HepG2 (cell line): ENCODE measurements around the gene CDT1. TPM values are rescaled to one million over a fixed set of nuclear protein-coding genes. Genes with fewer than 3 reads are reported as not detected.

Experiments
- FUBP1 ChIP-seq: sonication (generic); formaldehyde crosslinking; IDR thresholded peaks from 2 replicates; pipeline ENCODE4 v1.5.1; 2020; ENCODE audit warnings: missing genetic modification reagents, mild to moderate bottlenecking, borderline replicate concordance
- IRF1 ChIP-seq: sonication (generic); formaldehyde crosslinking; IDR thresholded peaks from 2 replicates; pipeline ENCODE4 v1.4.0; 2020; ENCODE audit warnings: low read depth, mild to moderate bottlenecking, missing genetic modification reagents
- MLX ChIP-seq: IDR thresholded peaks from 2 replicates; pipeline ENCODE4 v1.6.1; 2016
- PATZ1 ChIP-seq: sonication (generic); formaldehyde crosslinking; IDR thresholded peaks from 2 replicates; pipeline ENCODE4 v1.4.0; 2020; ENCODE audit warnings: missing genetic modification reagents
- PLSCR1 ChIP-seq: sonication (generic); formaldehyde crosslinking; IDR thresholded peaks from 2 replicates; pipeline ENCODE4 v1.5.0; 2020; ENCODE audit warnings: missing genetic modification reagents, mild to moderate bottlenecking, borderline replicate concordance
- RERE ChIP-seq: IDR thresholded peaks from 2 replicates; pipeline ENCODE4 v1.6.1; 2016; ENCODE audit warnings: low read depth, missing genetic modification reagents, missing compliant biosample characterization
- SIN3A ChIP-seq: IDR thresholded peaks from 2 replicates; pipeline ENCODE4 v1.6.1; 2011; ENCODE audit warnings: low read depth, mild to moderate bottlenecking, control low read depth, low read length, borderline replicate concordance
- SOX6 ChIP-seq, 2 experiments: fragments of 450-650 bp in 1 of 2; sonication (generic) in 1 of 2; formaldehyde crosslinking in 1 of 2; IDR thresholded peaks; 2 replicates each; pipeline versions ENCODE4 v1.4.0 to v1.6.1; 2017 to 2020; ENCODE audit warnings: antibody characterized with exemption in 1 of 2, mild to moderate bottlenecking in 1 of 2, missing genetic modification reagents in 1 of 2
- SRF ChIP-seq: IDR thresholded peaks from 2 replicates; pipeline ENCODE4 v1.6.1; 2011; ENCODE audit warnings: mild to moderate bottlenecking, low read depth, low read length, moderate library complexity
- ZMAT5 ChIP-seq: sonication (generic); formaldehyde crosslinking; IDR thresholded peaks from 2 replicates; pipeline ENCODE4 v1.5.0; 2020; ENCODE audit warnings: mild to moderate bottlenecking, low read depth, missing genetic modification reagents, borderline replicate concordance
- ZNF30 ChIP-seq: sonication (generic); formaldehyde crosslinking; IDR thresholded peaks from 2 replicates; pipeline ENCODE4 v1.5.0; 2020; ENCODE audit warnings: mild to moderate bottlenecking, missing genetic modification reagents
- ZNF569 ChIP-seq: sonication (generic); formaldehyde crosslinking; IDR thresholded peaks from 2 replicates; pipeline ENCODE4 v1.5.0; 2020; ENCODE audit warnings: mild to moderate bottlenecking, missing genetic modification reagents, moderate library complexity, borderline replicate concordance
- ZNF75D ChIP-seq: sonication (generic); formaldehyde crosslinking; IDR thresholded peaks from 2 replicates; pipeline ENCODE4 v1.8.1; 2023; ENCODE audit warnings: missing genetic modification reagents, mild to moderate bottlenecking, borderline replicate concordance
- ZNF792 ChIP-seq: IDR thresholded peaks from 2 replicates; pipeline ENCODE4 v1.6.1; 2016
- polyA plus RNA-seq, 8 experiments: library from polyadenylated mRNA; depleted of rRNA in 3 of 8; stranded (reverse) in 7 of 8; unstranded in 1 of 8; fragments of >200 nt; fragmentation: Illumina TruSeq in 4 of 8; extraction: Trizol in 4 of 8; gene quantifications; 2 replicates each; pipeline versions ENCODE4 v1.2.1 to v1.2.3, GENCODE V29; 2011 to 2016; ENCODE audit warnings: low read depth in 4 of 8, missing spikeins in 1 of 8, mixed read lengths in 1 of 8; ENCODE audit not compliant: insufficient read depth in 1 of 8
- total RNA-seq, 5 experiments: library from RNA; depleted of rRNA; stranded (reverse); fragments of >200 nt; fragmentation: Illumina TruSeq; extraction: Trizol; gene quantifications; 2 replicates each; pipeline ENCODE4 v1.2.3, GENCODE V29; 2016; ENCODE audit warnings: low read depth in 1 of 5

Gene CDT1
- total and polyA plus RNA-seq, 2 of the 13 experiments (the other 11 are each of a cell fraction or from before 2014, with no cell fraction given), result 23.1 to 23.8 TPM

GRCh38 chr16:88804552-88805339, 1.2 kb downstream of the CDT1 start (continued):
- no peak for TF ChIP-seq IRF1 (CRISPR knock-in tag)
- TF ChIP-seq SOX6 (IDR thresholded peaks at IDR 0.05), result no peak
- TF ChIP-seq SOX6 (CRISPR knock-in tag; IDR thresholded peaks at IDR 0.05), result peak; percentile 56
- TF ChIP-seq PATZ1 (CRISPR knock-in tag), result peak; percentile 67; the same call in 1 of the 2 replicates
- TF ChIP-seq ZMAT5 (CRISPR knock-in tag), result no peak
- TF ChIP-seq ZNF30 (CRISPR knock-in tag), result no peak
- no peak for TF ChIP-seq ZNF792 (CRISPR knock-in tag)
- no peak for TF ChIP-seq RERE (CRISPR knock-in tag)
- TF ChIP-seq SRF, result no peak
- TF ChIP-seq FUBP1 (CRISPR knock-in tag), result no peak
- TF ChIP-seq PLSCR1, result no peak
- TF ChIP-seq SIN3A, result no peak; the same call in 1 of the 2 replicates
- TF ChIP-seq ZNF569 (CRISPR knock-in tag), result no peak
- no peak for TF ChIP-seq MLX
- TF ChIP-seq ZNF75D (CRISPR knock-in tag), result no peak
